ENCODE measurements around the gene RBP3.

DNA sequence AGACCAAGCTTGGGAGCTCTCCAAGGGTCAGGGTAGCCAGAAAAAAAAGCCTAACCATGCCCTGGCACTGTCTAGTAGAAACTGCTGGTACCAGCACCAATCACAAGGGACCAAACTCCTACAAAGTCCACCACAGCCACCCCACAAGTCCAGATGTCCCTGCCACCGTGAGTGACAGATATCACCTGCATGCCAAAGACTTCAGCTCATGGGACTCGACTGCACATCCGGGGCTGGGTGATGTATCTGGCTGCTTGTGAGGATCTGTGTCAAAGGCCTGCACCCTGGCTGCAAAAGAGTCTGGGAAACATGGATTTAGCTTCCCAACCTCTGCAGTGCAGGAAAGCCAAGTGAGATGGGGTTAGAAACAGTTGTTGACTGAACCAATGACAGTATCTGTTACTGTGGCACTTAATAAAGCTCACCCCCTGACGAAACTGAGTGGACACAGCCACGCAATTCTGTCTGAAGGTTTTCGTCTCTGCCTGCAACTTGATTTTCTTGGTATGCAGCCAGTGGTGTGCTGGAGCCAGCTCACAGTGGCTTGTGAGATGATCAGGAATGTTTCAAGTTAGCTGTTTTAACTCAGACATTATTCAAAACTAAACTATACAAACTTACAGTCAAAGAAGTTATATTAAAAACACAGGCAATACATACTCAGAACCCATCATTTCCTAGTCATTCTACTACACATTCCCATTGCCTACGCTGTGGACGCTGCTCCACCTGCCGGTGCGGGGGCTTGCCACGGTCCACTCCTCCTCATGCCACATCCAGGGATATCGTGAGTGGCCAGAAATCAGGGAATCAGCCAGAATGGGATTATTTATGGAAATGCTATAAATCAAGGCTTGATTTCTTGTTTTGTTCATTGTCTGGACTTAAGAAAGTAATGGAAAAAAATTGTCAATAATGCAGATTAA, 26.7 kb downstream of the RBP3 start:
- TF ChIP-seq, protein P1, sequence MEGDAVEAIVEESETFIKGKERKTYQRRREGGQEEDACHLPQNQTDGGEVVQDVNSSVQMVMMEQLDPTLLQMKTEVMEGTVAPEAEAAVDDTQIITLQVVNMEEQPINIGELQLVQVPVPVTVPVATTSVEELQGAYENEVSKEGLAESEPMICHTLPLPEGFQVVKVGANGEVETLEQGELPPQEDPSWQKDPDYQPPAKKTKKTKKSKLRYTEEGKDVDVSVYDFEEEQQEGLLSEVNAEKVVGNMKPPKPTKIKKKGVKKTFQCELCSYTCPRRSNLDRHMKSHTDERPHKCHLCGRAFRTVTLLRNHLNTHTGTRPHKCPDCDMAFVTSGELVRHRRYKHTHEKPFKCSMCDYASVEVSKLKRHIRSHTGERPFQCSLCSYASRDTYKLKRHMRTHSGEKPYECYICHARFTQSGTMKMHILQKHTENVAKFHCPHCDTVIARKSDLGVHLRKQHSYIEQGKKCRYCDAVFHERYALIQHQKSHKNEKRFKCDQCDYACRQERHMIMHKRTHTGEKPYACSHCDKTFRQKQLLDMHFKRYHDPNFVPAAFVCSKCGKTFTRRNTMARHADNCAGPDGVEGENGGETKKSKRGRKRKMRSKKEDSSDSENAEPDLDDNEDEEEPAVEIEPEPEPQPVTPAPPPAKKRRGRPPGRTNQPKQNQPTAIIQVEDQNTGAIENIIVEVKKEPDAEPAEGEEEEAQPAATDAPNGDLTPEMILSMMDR (IDR thresholded peaks at IDR 0.05): no peak
- TF ChIP-seq POLR2AphosphoS5 (IDR thresholded peaks at IDR 0.05; ENCODE audit: low read depth, low read length) (no peak), SIN3A (IDR thresholded peaks at IDR 0.05; ENCODE audit: borderline replicate concordance, insufficient read depth, low read depth, low read length) (no peak)
